Tibial artery (tissue), 4 donors: Measurements from ENCODE around the gene LGALS4.
A peak's percentile ranks its signal among the peaks of the same experiment; 100 is the strongest.
"Not testable (repeated sequence)": the region's sequence is repeated elsewhere in the genome, so short reads cannot be mapped to it uniquely, and the experiment has no call there.

ENCODE experiments used
- DNase-seq, 2 donors: peaks; one replicate each; pipeline ENCODE4 v3.0.0-alpha.2; 2019
- H3K27ac ChIP-seq, 2 donors: fragments of 200-600 bp; sonication (generic) in 1 of 2; 1 replicate in 1 of 2; 2 replicates in 1 of 2; pipeline ENCODE4 v1.5.1; 2018 to 2019; ENCODE audit warnings: mild to moderate bottlenecking in 1 of 2
- H3K27me3 ChIP-seq, 2 donors: fragments of 200-600 bp; sonication (generic) in 1 of 2; one replicate each; pipeline versions ENCODE4 v1.5.1 to v1.6.0; 2016 to 2019
- H3K36me3 ChIP-seq, 3 donors: fragments of 200-600 bp; sonication (generic) in 2 of 3; one replicate each; pipeline ENCODE4 v1.5.1; 2016 to 2019; ENCODE audit warnings: mild to moderate bottlenecking in 2 of 3
- H3K4me1 ChIP-seq, 4 donors: fragments of 200-600 bp; sonication (generic) in 2 of 4; 1 replicate in 3 of 4; 2 replicates in 1 of 4; pipeline ENCODE4 v1.5.1; 2016 to 2019
- H3K4me3 ChIP-seq, 2 donors: fragments of 200-600 bp; sonication (generic) in 1 of 2; 1 replicate in 1 of 2; 2 replicates in 1 of 2; pipeline ENCODE4 v1.5.1; 2018 to 2019; ENCODE audit warnings: mild to moderate bottlenecking in 2 of 2
- H3K9me3 ChIP-seq, 3 donors: fragments of 200-600 bp; sonication (generic) in 1 of 3; one replicate each; pipeline ENCODE4 v1.5.1; 2016 to 2019
- intact Hi-C: fragments of 100-400 bp; cut with DNase I; formaldehyde crosslinking; loops from one replicate; pipeline ENCODE4 v1.15.0; 2023; ENCODE audit warnings: low total_unique reads
- TF ChIP-seq, protein P1 (sequence below), 2 experiments: fragments of 200-600 bp in 1 of 2; fragments of 450-650 bp in 1 of 2; IDR thresholded peaks; one replicate each; pipeline ENCODE4 v1.5.1; 2017 to 2019; ENCODE audit warnings: antibody characterized with exemption in 2 of 2, mild to moderate bottlenecking in 1 of 2, moderate library complexity in 1 of 2

Gene LGALS4

DNA sequence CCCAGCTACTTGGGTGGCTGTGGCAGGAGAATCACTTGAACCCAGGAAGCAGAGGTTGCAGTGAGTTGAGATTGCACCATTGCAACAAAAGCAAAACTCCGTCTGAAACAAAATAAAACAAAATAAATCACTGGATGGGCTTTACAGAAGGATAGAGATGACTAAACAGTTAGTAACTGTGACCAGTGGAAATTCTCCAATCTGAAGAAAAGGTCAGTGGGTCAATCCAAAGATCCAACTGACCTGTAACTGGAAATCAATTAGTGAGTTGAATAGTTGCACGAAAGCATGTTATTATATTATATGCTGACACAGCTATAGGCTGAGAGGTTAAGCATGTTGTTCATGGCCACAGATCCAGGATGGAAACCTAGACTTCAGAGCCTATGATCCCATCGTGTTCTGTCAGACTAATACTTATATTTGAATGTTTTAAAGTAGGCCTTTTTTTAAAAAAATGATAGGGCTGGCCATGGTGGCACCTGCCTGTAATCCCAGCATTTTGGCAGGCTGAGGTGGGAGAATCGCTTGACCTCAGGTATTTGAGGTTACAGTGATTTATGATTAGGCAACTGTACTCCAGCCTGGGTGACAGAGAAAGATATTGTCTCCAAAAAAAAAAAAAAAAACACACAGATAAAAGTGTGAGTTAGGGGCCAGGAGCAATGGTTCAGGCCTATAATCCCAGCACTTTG, 17.4 kb upstream of the LGALS4 start:
- TF ChIP-seq, protein P1, sequence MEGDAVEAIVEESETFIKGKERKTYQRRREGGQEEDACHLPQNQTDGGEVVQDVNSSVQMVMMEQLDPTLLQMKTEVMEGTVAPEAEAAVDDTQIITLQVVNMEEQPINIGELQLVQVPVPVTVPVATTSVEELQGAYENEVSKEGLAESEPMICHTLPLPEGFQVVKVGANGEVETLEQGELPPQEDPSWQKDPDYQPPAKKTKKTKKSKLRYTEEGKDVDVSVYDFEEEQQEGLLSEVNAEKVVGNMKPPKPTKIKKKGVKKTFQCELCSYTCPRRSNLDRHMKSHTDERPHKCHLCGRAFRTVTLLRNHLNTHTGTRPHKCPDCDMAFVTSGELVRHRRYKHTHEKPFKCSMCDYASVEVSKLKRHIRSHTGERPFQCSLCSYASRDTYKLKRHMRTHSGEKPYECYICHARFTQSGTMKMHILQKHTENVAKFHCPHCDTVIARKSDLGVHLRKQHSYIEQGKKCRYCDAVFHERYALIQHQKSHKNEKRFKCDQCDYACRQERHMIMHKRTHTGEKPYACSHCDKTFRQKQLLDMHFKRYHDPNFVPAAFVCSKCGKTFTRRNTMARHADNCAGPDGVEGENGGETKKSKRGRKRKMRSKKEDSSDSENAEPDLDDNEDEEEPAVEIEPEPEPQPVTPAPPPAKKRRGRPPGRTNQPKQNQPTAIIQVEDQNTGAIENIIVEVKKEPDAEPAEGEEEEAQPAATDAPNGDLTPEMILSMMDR (IDR thresholded peaks at IDR 0.05), result no peak
- no peaks in the 10 kb centered on the region for H3K9me3 ChIP-seq
- H3K4me3 ChIP-seq, result peak overlapping the region; percentile 65 to 84
- no peaks in the 10 kb centered on the region for H3K27me3 ChIP-seq
- no peak for DNase-seq
- H3K27ac ChIP-seq, result no peak overlapping the region
- H3K36me3 ChIP-seq, result peaks cover 23 to 43% (median 43%) of the 10 kb centered on the region in 3 donors
- intact Hi-C loops, result loop anchor here (2.0 kb wide), 1 partner anchor 69 kb away; the partner anchor contains the start of genes NFKBIB and SIRT2
- peaks cover 0 to 31% (median 17%) of the 10 kb centered on the region in 4 donors for H3K4me1 ChIP-seq

- H3K9me3 ChIP-seq, H3K27ac ChIP-seq, intact Hi-C loops, H3K4me3 ChIP-seq, H3K27me3 ChIP-seq, DNase-seq: not testable (repeated sequence)
- Histone ChIP-seq H3K4me1 (peaks cover 0 to 21% (median 14%) of the 10 kb centered on the region in 4 donors), H3K36me3 (peaks cover 23 to 43% (median 43%) of the 10 kb centered on the region in 3 donors)
Measured at GRCh38 chr19:38829203-38829602, 16.5 kb upstream of the LGALS4 start.

- peaks cover 31 to 62% (median 62%) of the 10 kb centered on the region in 3 donors for H3K36me3 ChIP-seq
- intact Hi-C loops, result no loop called here
- H3K4me3 ChIP-seq, result no peak overlapping the region
- no peak for DNase-seq
- no peaks in the 10 kb centered on the region for H3K27me3 ChIP-seq
- no peaks in the 10 kb centered on the region for H3K9me3 ChIP-seq
- TF ChIP-seq, protein P1 (IDR thresholded peaks at IDR 0.05), result no peak
- H3K27ac ChIP-seq, result no peak overlapping the region
- peaks cover 0 to 15% (median 8%) of the 10 kb centered on the region in 4 donors for H3K4me1 ChIP-seq
Measured at GRCh38 chr19:38826856-38827551, 14.3 kb upstream of the LGALS4 start.

DNA sequence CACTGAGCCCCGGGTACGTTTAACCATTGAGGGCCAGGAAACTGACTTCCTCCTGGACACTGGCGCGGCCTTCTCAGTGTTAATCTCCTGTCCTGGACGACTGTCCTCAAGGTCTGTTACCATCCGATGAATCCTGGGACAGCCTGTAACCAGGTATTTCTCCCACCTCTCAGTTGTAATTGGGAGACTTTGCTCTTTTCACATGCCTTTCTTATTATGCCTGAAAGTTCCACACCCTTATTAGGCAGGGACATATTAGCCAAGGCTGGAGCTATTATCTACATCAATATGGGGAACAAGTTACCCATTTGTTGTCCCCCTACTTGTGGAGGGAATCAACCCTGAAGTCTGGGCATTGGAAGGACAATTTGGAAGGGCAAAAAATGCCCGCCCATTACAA, 13.2 kb upstream of the LGALS4 start:
- DNase-seq, intact Hi-C loops, H3K27me3 ChIP-seq, H3K4me3 ChIP-seq, H3K9me3 ChIP-seq, H3K27ac ChIP-seq: not testable (repeated sequence)
- Histone ChIP-seq H3K36me3 (peaks cover 31 to 73% (median 72%) of the 10 kb centered on the region in 3 donors), H3K4me1 (peaks cover 0 to 11% (median 6%) of the 10 kb centered on the region in 4 donors)

GRCh38 chr19:38821230-38821825, 8.6 kb upstream of the LGALS4 start:
- H3K9me3 ChIP-seq, intact Hi-C loops, DNase-seq, H3K4me3 ChIP-seq, H3K27ac ChIP-seq, H3K27me3 ChIP-seq, H3K4me1 ChIP-seq: not testable (repeated sequence)
- H3K36me3 ChIP-seq, result peaks cover 19 to 72% (median 64%) of the 10 kb centered on the region in 3 donors

DNA sequence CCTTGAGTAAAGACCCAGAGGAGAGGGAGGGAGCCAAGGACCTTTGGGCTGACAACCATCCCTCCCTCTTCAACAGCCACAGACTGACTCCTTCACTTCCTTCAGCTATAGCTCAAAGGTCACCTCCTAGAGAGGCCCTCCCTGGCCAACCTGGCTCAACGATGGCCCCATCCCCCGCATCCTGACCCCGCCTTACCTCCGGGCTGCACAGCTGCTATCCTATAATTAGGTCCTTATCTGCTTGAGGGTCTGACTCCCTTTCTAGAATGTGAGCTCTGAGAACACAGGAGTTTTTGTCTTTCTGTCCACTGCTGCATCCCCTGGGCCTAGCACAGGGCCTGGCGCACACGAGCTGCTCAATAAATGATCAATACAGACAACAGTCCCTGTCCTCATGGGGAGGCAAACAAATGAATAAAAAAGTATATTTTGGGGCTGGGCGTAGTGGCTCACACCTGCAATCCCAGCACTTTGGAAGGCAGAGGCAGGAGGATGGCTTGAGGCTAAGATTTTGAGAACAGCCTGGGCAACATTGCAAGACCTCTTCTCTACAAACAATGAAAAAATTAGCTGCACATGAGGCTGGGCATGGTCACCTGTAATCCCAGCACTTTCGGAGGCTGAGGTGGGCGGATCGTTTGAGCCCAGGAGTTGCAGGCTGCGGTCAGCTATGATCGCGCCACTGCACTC, 6.6 kb upstream of the LGALS4 start:
- Histone ChIP-seq H3K4me1 (no peaks in the 10 kb centered on the region), H3K27me3 (no peaks in the 10 kb centered on the region), H3K36me3 (peaks cover 34 to 82% (median 70%) of the 10 kb centered on the region in 3 donors), H3K4me3 (no peak overlapping the region), H3K27ac (no peak overlapping the region), H3K9me3 (no peaks in the 10 kb centered on the region)
- no peak for DNase-seq
- TF ChIP-seq, protein P1 (IDR thresholded peaks at IDR 0.05), result no peak
- intact Hi-C loops, result no loop called here
